ENCODE results near the gene KIFC1. TPM values are rescaled to one million over a fixed set of nuclear protein-coding genes. Genes with fewer than 3 reads are reported as not detected.

Gene KIFC1
- total RNA-seq, 2 donors from 2014 or later = 0.66 TPM; not detected in 1

DNA sequence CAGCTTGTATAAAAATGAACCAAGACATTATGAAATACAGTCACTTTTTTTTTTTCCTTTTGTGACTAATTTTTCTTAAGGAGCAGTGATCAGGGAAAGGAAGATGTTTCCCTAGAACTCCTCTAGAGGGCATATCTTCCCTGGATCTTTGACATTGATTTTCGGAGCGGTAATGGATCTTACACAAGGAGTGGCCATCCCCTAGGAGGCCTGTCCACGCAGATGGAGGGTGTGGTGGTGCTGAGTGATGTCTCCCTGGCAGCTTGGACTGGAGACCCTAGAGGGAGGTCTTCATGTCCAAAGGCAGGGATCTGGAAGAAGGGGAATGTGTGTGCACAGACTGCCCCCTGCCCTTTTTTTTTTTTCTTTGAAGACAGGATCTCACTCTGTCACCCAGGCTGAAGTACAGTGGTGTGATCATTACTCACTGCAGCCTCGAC is 7.0 kb upstream of the KIFC1 start:
- H3K9me3 ChIP-seq = no peaks in the 10 kb centered on the region
- H3K27me3 ChIP-seq = no peaks in the 10 kb centered on the region
- H3K36me3 ChIP-seq (replicated peaks in 1 of 2; ENCODE audit: insufficient read depth in 1 of 2, low read depth in 2 of 2) = no peaks in the 10 kb centered on the region
- intact Hi-C loops (cut with DNase I) = no loop called here
- WGBS, 2 donors = 15 to 31% methylated on average over 4 of the region's 4 CpGs
- no peak overlapping the region for H3K4me3 ChIP-seq
- ATAC-seq (peak; percentile 38), DNase-seq (no peak)
- TF ChIP-seq, protein P1, sequence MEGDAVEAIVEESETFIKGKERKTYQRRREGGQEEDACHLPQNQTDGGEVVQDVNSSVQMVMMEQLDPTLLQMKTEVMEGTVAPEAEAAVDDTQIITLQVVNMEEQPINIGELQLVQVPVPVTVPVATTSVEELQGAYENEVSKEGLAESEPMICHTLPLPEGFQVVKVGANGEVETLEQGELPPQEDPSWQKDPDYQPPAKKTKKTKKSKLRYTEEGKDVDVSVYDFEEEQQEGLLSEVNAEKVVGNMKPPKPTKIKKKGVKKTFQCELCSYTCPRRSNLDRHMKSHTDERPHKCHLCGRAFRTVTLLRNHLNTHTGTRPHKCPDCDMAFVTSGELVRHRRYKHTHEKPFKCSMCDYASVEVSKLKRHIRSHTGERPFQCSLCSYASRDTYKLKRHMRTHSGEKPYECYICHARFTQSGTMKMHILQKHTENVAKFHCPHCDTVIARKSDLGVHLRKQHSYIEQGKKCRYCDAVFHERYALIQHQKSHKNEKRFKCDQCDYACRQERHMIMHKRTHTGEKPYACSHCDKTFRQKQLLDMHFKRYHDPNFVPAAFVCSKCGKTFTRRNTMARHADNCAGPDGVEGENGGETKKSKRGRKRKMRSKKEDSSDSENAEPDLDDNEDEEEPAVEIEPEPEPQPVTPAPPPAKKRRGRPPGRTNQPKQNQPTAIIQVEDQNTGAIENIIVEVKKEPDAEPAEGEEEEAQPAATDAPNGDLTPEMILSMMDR (IDR thresholded peaks at IDR 0.05) = peak in 2 of 7 experiments; percentile 12 to 17
- no peak for TF ChIP-seq POLR2A (IDR thresholded peaks at IDR 0.05)
- no peak overlapping the region for H3K27ac ChIP-seq
- H3K4me1 ChIP-seq = no peaks in the 10 kb centered on the region

DNA sequence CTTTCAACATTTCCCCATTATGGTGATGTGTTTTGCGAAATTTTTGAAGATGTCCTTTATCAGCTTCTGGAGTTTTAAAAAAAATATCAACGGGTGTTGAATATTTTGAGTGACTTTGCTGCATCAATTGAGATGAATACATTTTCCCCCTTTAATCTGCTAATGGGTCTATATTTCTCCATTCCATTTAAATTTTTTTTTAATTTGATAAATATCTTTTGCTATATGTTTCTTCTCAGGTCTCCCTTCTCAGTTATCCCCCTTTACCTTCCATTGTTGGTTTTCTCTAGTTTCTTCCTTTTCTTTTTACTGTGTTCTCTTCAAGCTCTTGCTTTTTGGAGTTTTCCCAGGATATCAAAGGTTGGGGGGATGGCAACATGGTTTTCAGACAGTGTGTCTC is 1.4 kb upstream of the KIFC1 start:
- Histone ChIP-seq H3K9me3 (no peaks in the 10 kb centered on the region), H3K4me3 (no peak overlapping the region), H3K4me1 (peaks cover 14% of the 10 kb centered on the region), H3K27me3 (no peaks in the 10 kb centered on the region), H3K27ac (no peak overlapping the region), H3K36me3 (replicated peaks in 1 of 2; ENCODE audit: insufficient read depth in 1 of 2, low read depth in 2 of 2) (no peaks in the 10 kb centered on the region)
- no peak for ATAC-seq
- intact Hi-C loops (cut with DNase I) = no loop called here
- no peak for TF ChIP-seq POLR2A (IDR thresholded peaks at IDR 0.05)
- TF ChIP-seq, protein P1 (IDR thresholded peaks at IDR 0.05) = no peak
- DNase-seq = no peak
- 77 to 85% methylated on average over 2 of the region's 2 CpGs for WGBS, 2 donors

DNA sequence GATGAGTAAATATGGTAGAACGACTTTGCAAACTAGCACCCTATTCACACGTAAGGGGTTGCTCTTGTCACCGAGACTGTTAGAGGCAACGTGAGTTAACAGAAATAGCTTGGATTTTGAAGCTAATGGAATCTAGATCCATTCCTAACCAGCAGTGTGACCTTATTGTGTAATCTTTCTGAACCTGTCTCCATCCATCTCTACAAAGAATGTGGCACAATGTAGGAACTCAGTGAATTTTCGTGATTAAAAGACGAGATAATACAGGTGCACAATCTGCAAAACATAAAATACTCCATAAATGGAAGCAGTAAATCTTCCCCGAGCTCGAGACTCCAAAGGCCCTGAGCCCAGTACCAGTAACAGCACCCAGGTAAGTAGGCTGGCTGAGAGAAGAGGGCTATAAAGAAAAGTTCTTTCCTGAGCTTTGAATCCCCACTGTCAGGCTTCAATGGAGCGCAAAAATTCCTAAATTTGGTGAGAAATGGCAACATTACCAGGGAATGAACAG is 801 bp upstream of the KIFC1 start:
- TF ChIP-seq POLR2A (IDR thresholded peaks at IDR 0.05) = peak in 1 of 3 donors; percentile 40
- TF ChIP-seq, protein P1 (IDR thresholded peaks at IDR 0.05) = no peak
- WGBS, 2 donors = 68 to 83% methylated on average over 9 of the region's 9 CpGs
- Histone ChIP-seq H3K27me3 (no peaks in the 10 kb centered on the region), H3K4me1 (peaks cover 14% of the 10 kb centered on the region), H3K36me3 (replicated peaks in 1 of 2; ENCODE audit: insufficient read depth in 1 of 2, low read depth in 2 of 2) (no peaks in the 10 kb centered on the region), H3K27ac (peak overlapping the region; percentile 74 to 94 (median 89)), H3K4me3 (no peak overlapping the region), H3K9me3 (no peaks in the 10 kb centered on the region)
- ATAC-seq = no peak
- DNase-seq = no peak
- intact Hi-C loops (cut with DNase I) = no loop called here

DNA sequence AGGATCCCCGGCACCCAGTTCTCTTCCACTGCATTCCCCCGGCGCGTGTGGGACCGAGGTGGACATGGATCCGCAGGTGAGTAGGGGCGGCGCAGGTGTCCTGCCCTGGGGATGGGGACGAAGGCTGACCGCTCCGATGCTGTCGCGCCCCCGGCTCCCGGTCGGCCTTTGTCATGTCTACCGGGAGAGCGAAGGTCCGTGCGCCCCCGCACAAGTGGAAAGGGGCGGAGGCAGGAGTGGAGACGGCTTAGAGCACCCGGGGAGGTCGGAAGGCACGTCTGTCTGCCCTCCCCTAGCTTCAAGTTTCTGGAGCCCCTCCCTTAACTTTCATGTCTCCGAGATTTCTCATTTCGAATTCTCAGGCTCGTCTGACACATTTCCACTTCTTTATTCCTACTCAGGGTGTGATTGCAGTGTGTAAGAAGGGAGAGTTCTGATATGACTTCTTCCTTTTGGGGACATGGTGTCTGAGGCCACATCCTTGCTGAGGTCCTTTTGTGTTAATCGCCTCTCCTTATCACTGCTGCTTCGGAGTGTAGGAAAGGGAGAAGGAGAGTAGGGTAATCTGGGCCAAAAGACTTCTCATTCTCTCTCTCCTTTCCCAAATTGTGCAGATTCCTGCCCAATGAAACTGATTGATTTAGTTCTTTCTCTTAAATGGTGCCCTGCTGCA is 435 bp downstream of the KIFC1 start:
- H3K27me3 ChIP-seq = no peaks in the 10 kb centered on the region
- no peaks in the 10 kb centered on the region for H3K36me3 ChIP-seq (replicated peaks in 1 of 2; ENCODE audit: insufficient read depth in 1 of 2, low read depth in 2 of 2)
- H3K4me1 ChIP-seq = peaks cover 14% of the 10 kb centered on the region
- H3K4me3 ChIP-seq = peak overlapping the region in 1 of 2 donors; percentile 18
- ATAC-seq (no peak), DNase-seq (no peak)
- 0% methylated on average over 10 to 31 of the region's 31 CpGs for WGBS, 2 donors
- TF ChIP-seq POLR2A (IDR thresholded peaks at IDR 0.05) = no peak
- TF ChIP-seq, protein P1 (IDR thresholded peaks at IDR 0.05) = no peak
- intact Hi-C loops (cut with DNase I) = no loop called here
- peak overlapping the region in 3 of 4 donors; percentile 87 to 94 (median 91) for H3K27ac ChIP-seq
- H3K9me3 ChIP-seq = no peaks in the 10 kb centered on the region

DNA sequence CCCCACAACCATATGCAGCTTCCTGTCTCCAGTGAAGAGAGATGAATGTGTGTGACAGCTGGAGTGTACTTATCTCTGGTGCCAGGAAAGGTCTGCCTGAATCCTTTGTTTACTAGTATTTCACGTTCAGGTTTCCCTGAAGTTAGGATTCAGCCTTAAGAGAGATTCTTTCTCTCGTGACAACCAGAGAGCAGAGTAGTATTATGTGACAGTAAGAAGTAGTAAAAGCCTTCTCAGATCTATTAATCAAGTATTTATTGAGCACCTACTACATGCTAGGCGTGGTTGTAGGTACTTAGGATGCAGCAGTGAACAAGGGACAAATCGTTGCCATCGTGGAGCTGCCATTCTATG is 949 bp downstream of the KIFC1 start:
- no peaks in the 10 kb centered on the region for H3K27me3 ChIP-seq
- H3K36me3 ChIP-seq (replicated peaks in 1 of 2; ENCODE audit: insufficient read depth in 1 of 2, low read depth in 2 of 2) = no peaks in the 10 kb centered on the region
- TF ChIP-seq, protein P1 (IDR thresholded peaks at IDR 0.05) = no peak
- TF ChIP-seq POLR2A (IDR thresholded peaks at IDR 0.05) = no peak
- H3K9me3 ChIP-seq = no peaks in the 10 kb centered on the region
- 40 to 43% methylated on average over 5 of the region's 5 CpGs for WGBS, 2 donors
- intact Hi-C loops (cut with DNase I) = no loop called here
- DNase-seq = no peak
- peaks cover 14% of the 10 kb centered on the region for H3K4me1 ChIP-seq
- ATAC-seq = no peak
- H3K4me3 ChIP-seq = no peak overlapping the region
- no peak overlapping the region for H3K27ac ChIP-seq
